Measurements from ENCODE around the gene USP9X. TPM values are rescaled to one million over a fixed set of nuclear protein-coding genes. Genes with fewer than 3 reads are reported as not detected.
"Not testable (repeated sequence)": the region's sequence is repeated elsewhere in the genome, so short reads cannot be mapped to it uniquely, and the experiment has no call there.

Gene USP9X
- total RNA-seq, 1 experiment from 2014 or later, result 123 TPM

DNA sequence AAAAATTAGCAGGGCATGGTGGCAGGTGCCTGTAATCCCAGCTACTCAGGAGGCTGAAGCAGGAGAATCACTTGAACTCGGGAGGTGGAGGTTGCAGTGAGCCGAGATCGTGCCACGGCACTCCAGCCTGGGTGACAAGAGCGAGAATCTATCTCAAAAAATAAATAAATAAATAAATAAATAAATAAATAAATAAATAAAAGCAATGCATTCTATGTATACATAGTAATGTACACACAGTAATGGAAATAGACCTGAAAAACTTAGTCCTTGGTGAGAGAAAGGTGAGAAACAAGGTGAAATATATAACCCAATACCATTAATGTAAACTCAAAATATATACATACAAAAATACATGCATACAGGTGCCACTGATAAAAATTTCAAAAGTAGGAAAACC lies 197.1 kb downstream of the USP9X start:
- H3K4me3 ChIP-seq (ENCODE audit: insufficient read depth, low read depth, low read length); H3K27me3 ChIP-seq (ENCODE audit: control insufficient read depth, insufficient read depth, low read length); DNase-seq; H3K36me3 ChIP-seq (replicated peaks; ENCODE audit: control insufficient read depth, insufficient read depth, low read length): not testable (repeated sequence)

DNA sequence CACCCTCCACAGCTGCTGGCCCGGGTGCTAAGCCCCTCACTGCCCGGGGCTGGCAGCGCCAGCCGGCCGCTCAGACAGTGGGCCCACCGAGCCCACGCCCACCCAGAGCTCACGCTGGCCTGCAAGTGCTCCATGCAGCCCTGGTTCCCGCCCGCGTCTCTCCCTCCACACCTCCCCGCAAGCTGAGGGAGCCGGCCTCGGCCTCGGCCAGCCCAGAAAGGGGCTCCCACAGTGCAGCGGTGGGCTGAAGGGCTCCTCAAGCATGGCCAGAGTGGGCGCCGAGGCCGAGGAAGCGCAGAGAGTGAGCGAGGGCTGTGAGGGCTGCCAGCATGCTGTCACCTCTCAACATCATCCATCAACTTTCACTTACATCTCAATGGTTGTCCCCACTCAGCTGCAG lies 200.7 kb downstream of the USP9X start:
- not testable (repeated sequence) for DNase-seq; H3K36me3 ChIP-seq (replicated peaks; ENCODE audit: control insufficient read depth, insufficient read depth, low read length); H3K4me3 ChIP-seq (ENCODE audit: insufficient read depth, low read depth, low read length); H3K27me3 ChIP-seq (ENCODE audit: control insufficient read depth, insufficient read depth, low read length)

Other genes starting within 250 kb of the USP9X start
- 186 and 198 TPM in 2 replicates for gene DDX3X, start 248.7 kb downstream of the USP9X start, total RNA-seq (2014; rRNA removed; shearing (Covaris generic))

Measured in H7 (cell line).